Stimulated activated naive CD8-positive, alpha-beta T cell treated with anti-CD3 and anti-CD28 coated beads, Interleukin-15, amount 100 ng/mL, for 72 hours (primary cell): ENCODE data around the gene KIRREL3.

ENCODE experiments used
- ATAC-seq: fragments of 150-1000 bp; cut with Tn5 transposase; 2 replicates; pipeline ENCODE4 v1.10.0; 2021; ENCODE audit warnings: mild to moderate bottlenecking, moderate library complexity
- DNase-seq, 2 donors: peaks; one replicate each; pipeline ENCODE4 v3.0.0; 2021 to 2022
- H3K27ac Mint-ChIP-seq, 2 donors: one replicate each; pipeline ENCODE4 v1.8.0; 2022; ENCODE audit warnings: mild to moderate bottlenecking in 2 of 2, mixed read lengths in 2 of 2, moderate library complexity in 2 of 2
- H3K27me3 Mint-ChIP-seq: one replicate; pipeline ENCODE4 v1.8.0; 2022; ENCODE audit warnings: mixed read lengths
- H3K4me1 Mint-ChIP-seq: one replicate; pipeline ENCODE4 v1.8.0; 2022; ENCODE audit warnings: mild to moderate bottlenecking, mixed read lengths
- H3K4me3 Mint-ChIP-seq, 2 donors: one replicate each; pipeline ENCODE4 v1.8.0; 2022; ENCODE audit warnings: mild to moderate bottlenecking in 2 of 2, mixed read lengths in 2 of 2, moderate library complexity in 1 of 2
- H3K9me3 Mint-ChIP-seq, 2 donors: one replicate each; pipeline ENCODE4 v1.8.0; 2022; ENCODE audit warnings: mixed read lengths in 2 of 2

Gene KIRREL3

GRCh38 chr11:126481303-126481680 lies 519.3 kb downstream of the KIRREL3 start:
- ATAC-seq (no peak), DNase-seq (no peak)
- no peak overlapping the region for H3K4me3 Mint-ChIP-seq
- H3K27me3 Mint-ChIP-seq: no peaks in the 10 kb centered on the region
- no peaks in the 10 kb centered on the region for H3K9me3 Mint-ChIP-seq
- no peak overlapping the region for H3K27ac Mint-ChIP-seq
- peaks cover 26% of the 10 kb centered on the region for H3K4me1 Mint-ChIP-seq

GRCh38 chr11:126480410-126481302 lies 519.9 kb downstream of the KIRREL3 start:
- peak; percentile 68 for ATAC-seq
- peak overlapping the region; percentile 80 to 89 for H3K27ac Mint-ChIP-seq
- no peaks in the 10 kb centered on the region for H3K9me3 Mint-ChIP-seq
- peak overlapping the region; percentile 61 to 77 for H3K4me3 Mint-ChIP-seq
- H3K4me1 Mint-ChIP-seq: peaks cover 26% of the 10 kb centered on the region
- peak; percentile 64 to 74 for DNase-seq
- H3K27me3 Mint-ChIP-seq: no peaks in the 10 kb centered on the region

GRCh38 chr11:126480015-126480409 lies 520.6 kb downstream of the KIRREL3 start:
- no peak overlapping the region for H3K27ac Mint-ChIP-seq
- no peaks in the 10 kb centered on the region for H3K9me3 Mint-ChIP-seq
- DNase-seq (no peak), ATAC-seq (no peak)
- H3K27me3 Mint-ChIP-seq: no peaks in the 10 kb centered on the region
- no peak overlapping the region for H3K4me3 Mint-ChIP-seq
- peaks cover 26% of the 10 kb centered on the region for H3K4me1 Mint-ChIP-seq

- H3K4me3 Mint-ChIP-seq: no peak overlapping the region
- H3K4me1 Mint-ChIP-seq: peaks cover 26% of the 10 kb centered on the region
- H3K27me3 Mint-ChIP-seq: no peaks in the 10 kb centered on the region
- no peak overlapping the region for H3K27ac Mint-ChIP-seq
- no peak for ATAC-seq
- DNase-seq: no peak
- H3K9me3 Mint-ChIP-seq: no peaks in the 10 kb centered on the region
These were observed 521.2 kb downstream of the KIRREL3 start for GRCh38 chr11:126479178-126479930.

- no peaks in the 10 kb centered on the region for H3K27me3 Mint-ChIP-seq
- DNase-seq (no peak), ATAC-seq (no peak)
- H3K4me1 Mint-ChIP-seq: peaks cover 26% of the 10 kb centered on the region
- no peak overlapping the region for H3K27ac Mint-ChIP-seq
- no peaks in the 10 kb centered on the region for H3K9me3 Mint-ChIP-seq
- no peak overlapping the region for H3K4me3 Mint-ChIP-seq
These were observed 522.1 kb downstream of the KIRREL3 start for GRCh38 chr11:126478466-126478865.

- ATAC-seq: peak; percentile 44
- Mint-ChIP-seq H3K27me3 (no peaks in the 10 kb centered on the region), H3K27ac (peak overlapping the region in 1 of 2 donors; percentile 67), H3K9me3 (no peaks in the 10 kb centered on the region), H3K4me3 (peak overlapping the region; percentile 2 to 50), H3K4me1 (peaks cover 26% of the 10 kb centered on the region)
- DNase-seq: peak; percentile 10 to 30
These were observed 522.9 kb downstream of the KIRREL3 start for GRCh38 chr11:126477535-126478305.

- DNase-seq (no peak), ATAC-seq (no peak)
- Mint-ChIP-seq H3K27ac (no peak overlapping the region), H3K4me1 (peaks cover 26% of the 10 kb centered on the region), H3K27me3 (no peaks in the 10 kb centered on the region), H3K9me3 (no peaks in the 10 kb centered on the region), H3K4me3 (no peak overlapping the region)
These were observed 523.6 kb downstream of the KIRREL3 start for GRCh38 chr11:126476977-126477376.

GRCh38 chr11:126476266-126476924 lies 524.2 kb downstream of the KIRREL3 start:
- DNase-seq (no peak), ATAC-seq (no peak)
- H3K4me3 Mint-ChIP-seq: no peak overlapping the region
- H3K9me3 Mint-ChIP-seq: no peaks in the 10 kb centered on the region
- no peaks in the 10 kb centered on the region for H3K27me3 Mint-ChIP-seq
- peaks cover 26% of the 10 kb centered on the region for H3K4me1 Mint-ChIP-seq
- no peak overlapping the region for H3K27ac Mint-ChIP-seq

- Mint-ChIP-seq H3K27ac (no peak overlapping the region), H3K4me1 (peaks cover 20% of the 10 kb centered on the region), H3K9me3 (no peaks in the 10 kb centered on the region), H3K4me3 (no peak overlapping the region), H3K27me3 (no peaks in the 10 kb centered on the region)
- ATAC-seq (no peak), DNase-seq (no peak)
These were observed 525.3 kb downstream of the KIRREL3 start for GRCh38 chr11:126475014-126475991.

GRCh38 chr11:126474220-126474619 lies 526.4 kb downstream of the KIRREL3 start:
- H3K27ac Mint-ChIP-seq: no peak overlapping the region
- H3K4me1 Mint-ChIP-seq: peaks cover 19% of the 10 kb centered on the region
- ATAC-seq (no peak), DNase-seq (no peak)
- H3K4me3 Mint-ChIP-seq: no peak overlapping the region
- no peaks in the 10 kb centered on the region for H3K9me3 Mint-ChIP-seq
- no peaks in the 10 kb centered on the region for H3K27me3 Mint-ChIP-seq

GRCh38 chr11:126473269-126473668 lies 527.3 kb downstream of the KIRREL3 start:
- no peaks in the 10 kb centered on the region for H3K27me3 Mint-ChIP-seq
- no peak for DNase-seq

GRCh38 chr11:126469311-126469710 lies 531.3 kb downstream of the KIRREL3 start:
- peaks cover 0 to 6% of the 10 kb centered on the region in 2 donors for H3K9me3 Mint-ChIP-seq
- ATAC-seq (no peak), DNase-seq (no peak)
- peaks cover 25% of the 10 kb centered on the region for H3K4me1 Mint-ChIP-seq
- no peak overlapping the region for H3K4me3 Mint-ChIP-seq
- H3K27me3 Mint-ChIP-seq: no peaks in the 10 kb centered on the region
- no peak overlapping the region for H3K27ac Mint-ChIP-seq

More at GRCh38 chr11:126473269-126473668, 527.3 kb downstream of the KIRREL3 start:
- Mint-ChIP-seq H3K9me3 (no peaks in the 10 kb centered on the region), H3K4me1 (peaks cover 13% of the 10 kb centered on the region), H3K27ac (no peak overlapping the region), H3K4me3 (no peak overlapping the region)
- ATAC-seq: no peak

GRCh38 chr11:126468102-126468521 lies 532.5 kb downstream of the KIRREL3 start:
- ATAC-seq (no peak), DNase-seq (no peak)
- H3K27ac Mint-ChIP-seq: no peak overlapping the region

GRCh38 chr11:126467471-126467870 lies 533.1 kb downstream of the KIRREL3 start:
- Mint-ChIP-seq H3K27ac (peak overlapping the region in 1 of 2 donors; percentile 63), H3K27me3 (no peaks in the 10 kb centered on the region), H3K9me3 (peaks cover 0 to 6% of the 10 kb centered on the region in 2 donors), H3K4me1 (peaks cover 28% of the 10 kb centered on the region), H3K4me3 (no peak overlapping the region)
- ATAC-seq (no peak), DNase-seq (no peak)

More at GRCh38 chr11:126468102-126468521, 532.5 kb downstream of the KIRREL3 start:
- Mint-ChIP-seq H3K9me3 (peaks cover 0 to 6% of the 10 kb centered on the region in 2 donors), H3K4me3 (no peak overlapping the region), H3K4me1 (peaks cover 28% of the 10 kb centered on the region), H3K27me3 (no peaks in the 10 kb centered on the region)
